Erythroblast (primary cell): ENCODE results near the gene CAV1.

Experiments used
- GATA1 ChIP-seq: IDR thresholded peaks from 2 replicates; pipeline ENCODE4 v1.6.1; 2011; ENCODE audit warnings: low read depth, mild to moderate bottlenecking, control low read depth, low read length, moderate library complexity
- POLR2A ChIP-seq: IDR thresholded peaks from 2 replicates; pipeline ENCODE4 v1.6.1; 2011; ENCODE audit warnings: mild to moderate bottlenecking, low read length

DNA sequence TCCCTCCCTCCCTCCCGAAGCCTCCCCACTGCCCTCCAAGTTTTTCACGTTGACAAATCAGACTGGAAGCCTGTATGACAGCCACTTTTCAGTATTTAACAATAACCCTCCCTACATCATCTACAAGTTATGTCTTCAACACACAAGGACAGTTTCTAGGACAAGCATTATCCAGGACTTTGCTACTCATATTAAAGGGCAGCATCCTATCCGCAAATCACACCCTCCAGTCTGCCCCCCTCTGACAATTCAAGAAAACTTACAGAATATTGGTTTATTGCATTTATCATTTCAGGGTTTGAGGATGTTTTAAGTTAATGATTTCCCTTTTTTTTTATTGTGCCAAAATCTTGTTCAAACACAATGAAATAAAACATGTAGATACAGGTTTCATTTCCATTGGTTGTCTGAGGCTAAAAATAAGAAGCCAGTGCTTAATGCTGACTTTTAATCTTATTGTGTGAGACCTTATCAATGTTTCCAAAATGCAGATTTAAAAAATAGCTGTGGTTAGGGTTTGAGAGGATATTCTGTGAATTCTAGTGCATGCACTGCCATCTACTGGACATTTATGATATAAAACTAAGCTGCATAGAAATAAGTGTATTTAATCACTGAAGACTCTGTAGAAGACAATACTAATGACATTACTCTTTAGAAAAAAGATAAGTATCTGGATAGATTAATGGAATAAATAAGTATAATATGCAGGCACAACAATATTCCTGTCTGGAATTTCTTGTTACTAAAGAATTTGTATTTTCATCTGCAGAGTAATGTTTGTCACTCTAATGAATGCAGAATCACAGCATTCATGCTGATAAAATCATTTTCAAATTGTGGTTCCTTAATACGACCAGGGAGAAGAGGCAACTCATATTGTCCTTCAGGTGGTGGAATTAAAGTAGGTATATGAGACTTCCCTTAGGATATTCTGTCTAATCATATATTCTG is 64.1 kb downstream of the CAV1 start:
- TF ChIP-seq POLR2A = no peak
- TF ChIP-seq GATA1 = no peak
